Caco-2 (cell line): ENCODE results near the gene SDHB. TPM values are rescaled to one million over a fixed set of nuclear protein-coding genes. Genes with fewer than 3 reads are reported as not detected.

Source experiments
- BruUV-seq: library from RNA; stranded (reverse); fragments of 400-500 nt; replicated peaks from 2 replicates; lab custom pipeline; 2021; lab: Mats Ljungman, UMichigan
- CTCF ChIA-PET: fragments of 300-600 bp; sonication (Branson Sonifier 250); formaldehyde crosslinking; loops from one replicate; lab custom pipeline; 2022; ENCODE audit warnings: antibody characterized with exemption; lab: Charles Lee
- POLR2A ChIA-PET: fragments of 300-600 bp; sonication (Branson Sonifier 250); formaldehyde crosslinking; loops from one replicate; lab custom pipeline; 2022; ENCODE audit warnings: antibody characterized with exemption; lab: Charles Lee
- DNase-seq, 2 experiments: peaks; one replicate each; pipeline versions ENCODE4 v3.0.0 to v3.0.0-alpha.2; 2020 to 2022
- H3K27me3 ChIP-seq: replicated peaks from 2 replicates; pipeline ENCODE4 v1.6.0; 2011; ENCODE audit warnings: low read length; ENCODE audit not compliant: control insufficient read depth, insufficient read depth
- H3K36me3 ChIP-seq: 2 replicates; pipeline ENCODE4 v1.5.1; 2011; ENCODE audit warnings: low read length; ENCODE audit not compliant: control insufficient read depth, insufficient read depth
- H3K4me1 ChIP-seq: fragments of 250-450 bp; sonication (Bioruptor Pico); 2 replicates; pipeline ENCODE4 v1.5.1; 2020; ENCODE audit warnings: mild to moderate bottlenecking
- H3K4me3 ChIP-seq: 2 replicates; pipeline ENCODE4 v1.5.1; 2011; ENCODE audit warnings: low read depth, mild to moderate bottlenecking, control low read depth, low read length
- H3K9me3 ChIP-seq: fragments of 250-450 bp; sonication (Bioruptor Pico); 2 replicates; pipeline ENCODE4 v1.5.1; 2020; ENCODE audit warnings: mild to moderate bottlenecking, moderate library complexity
- H3K27ac Mint-ChIP-seq: one replicate; pipeline ENCODE4 v1.8.0; 2022; ENCODE audit warnings: mixed read lengths; ENCODE audit not compliant: unreplicated experiment
- H3K27me3 Mint-ChIP-seq: one replicate; pipeline ENCODE4 v1.8.0; 2022; ENCODE audit warnings: mixed read lengths; ENCODE audit not compliant: insufficient read depth, unreplicated experiment
- H3K36me3 Mint-ChIP-seq: one replicate; pipeline ENCODE4 v1.8.0; 2022; ENCODE audit warnings: mild to moderate bottlenecking, mixed read lengths; ENCODE audit not compliant: insufficient read depth, unreplicated experiment
- H3K4me1 Mint-ChIP-seq: one replicate; pipeline ENCODE4 v1.8.0; 2022; ENCODE audit warnings: low read depth, mixed read lengths; ENCODE audit not compliant: unreplicated experiment
- H3K4me3 Mint-ChIP-seq: one replicate; pipeline ENCODE4 v1.8.0; 2022; ENCODE audit warnings: mild to moderate bottlenecking, moderate library complexity, mixed read lengths; ENCODE audit not compliant: unreplicated experiment
- H3K9me3 Mint-ChIP-seq: one replicate; pipeline ENCODE4 v1.8.0; 2022; ENCODE audit warnings: mixed read lengths; ENCODE audit not compliant: unreplicated experiment
- CTCF ChIP-seq, 2 experiments: fragments of 200-600 bp in 1 of 2; IDR thresholded peaks; 1 replicate in 1 of 2; 2 replicates in 1 of 2; pipeline versions ENCODE4 v1.5.1 to v1.8.0; 2011 to 2022; ENCODE audit warnings: antibody characterized with exemption in 1 of 2, control low read depth in 1 of 2, inconsistent platforms in 1 of 2, low read depth in 1 of 2, low read length in 1 of 2, mild to moderate bottlenecking in 1 of 2, moderate library complexity in 1 of 2; ENCODE audit not compliant: insufficient read depth in 1 of 2, severe bottlenecking in 1 of 2, unreplicated experiment in 1 of 2
- intact Hi-C: fragments of 100-400 bp; cut with micrococcal nuclease; formaldehyde crosslinking; loops from one replicate; pipeline ENCODE4 v1.10.0; 2022; ENCODE audit not compliant: unreplicated experiment
- total RNA-seq: library from RNA; stranded (reverse); gene quantifications from 2 replicates; pipeline ENCODE4 v1.2.3, GENCODE V29; 2022

Gene SDHB
- total RNA-seq, 1 experiment from 2014 or later: 91.5 TPM

GRCh38 chr1:17089506-17089905 is 35.7 kb upstream of the SDHB start:
- Mint-ChIP-seq H3K27ac (no peak overlapping the region), H3K9me3 (no peaks in the 10 kb centered on the region), H3K36me3 (no peaks in the 10 kb centered on the region), H3K4me1 (no peaks in the 10 kb centered on the region), H3K4me3 (no peak overlapping the region), H3K27me3 (no peaks in the 10 kb centered on the region)
- POLR2A ChIA-PET: no interaction called here
- no TSS peak for BruUV-seq
- DNase-seq: no peak
- Histone ChIP-seq H3K27me3 (no peaks in the 10 kb centered on the region), H3K4me1 (no peaks in the 10 kb centered on the region), H3K9me3 (no peaks in the 10 kb centered on the region), H3K36me3 (no peaks in the 10 kb centered on the region), H3K4me3 (no peak overlapping the region)
- intact Hi-C loops: no loop called here
- CTCF ChIA-PET: no interaction called here
- no peak for TF ChIP-seq CTCF (IDR thresholded peaks at IDR 0.05; ENCODE audit: insufficient read depth in 1 of 2, low read depth in 1 of 2, low read length in 1 of 2, severe bottlenecking in 1 of 2, unreplicated experiment in 1 of 2)

GRCh38 chr1:17086751-17087150 is 32.9 kb upstream of the SDHB start:
- intact Hi-C loops: no loop called here
- H3K4me1 ChIP-seq: no peaks in the 10 kb centered on the region
- H3K9me3 Mint-ChIP-seq: no peaks in the 10 kb centered on the region
- H3K36me3 ChIP-seq: no peaks in the 10 kb centered on the region
- H3K27me3 ChIP-seq: no peaks in the 10 kb centered on the region
- ChIA-PET CTCF (no interaction called here), POLR2A (no interaction called here)
- no peaks in the 10 kb centered on the region for H3K27me3 Mint-ChIP-seq
- no peaks in the 10 kb centered on the region for H3K4me1 Mint-ChIP-seq
- no peak for DNase-seq
- BruUV-seq: no TSS peak
- no peaks in the 10 kb centered on the region for H3K9me3 ChIP-seq
- no peak overlapping the region for H3K27ac Mint-ChIP-seq
- H3K36me3 Mint-ChIP-seq: no peaks in the 10 kb centered on the region
- no peak overlapping the region for H3K4me3 Mint-ChIP-seq
- H3K4me3 ChIP-seq: no peak overlapping the region
- no peak for TF ChIP-seq CTCF (IDR thresholded peaks at IDR 0.05; ENCODE audit: insufficient read depth in 1 of 2, low read depth in 1 of 2, low read length in 1 of 2, severe bottlenecking in 1 of 2, unreplicated experiment in 1 of 2)

- H3K4me1 ChIP-seq: no peaks in the 10 kb centered on the region
- CTCF ChIA-PET: no interaction called here
- intact Hi-C loops: no loop called here
- no peak for DNase-seq
- no peaks in the 10 kb centered on the region for H3K36me3 ChIP-seq
- POLR2A ChIA-PET: no interaction called here
- no TSS peak for BruUV-seq
- H3K9me3 ChIP-seq: no peaks in the 10 kb centered on the region
- H3K4me3 ChIP-seq: no peak overlapping the region
- H3K36me3 Mint-ChIP-seq: no peaks in the 10 kb centered on the region
- no peak for TF ChIP-seq CTCF (IDR thresholded peaks at IDR 0.05; ENCODE audit: insufficient read depth in 1 of 2, low read depth in 1 of 2, low read length in 1 of 2, severe bottlenecking in 1 of 2, unreplicated experiment in 1 of 2)
- H3K27me3 Mint-ChIP-seq: no peaks in the 10 kb centered on the region
- no peaks in the 10 kb centered on the region for H3K9me3 Mint-ChIP-seq
- no peak overlapping the region for H3K27ac Mint-ChIP-seq
- H3K4me1 Mint-ChIP-seq: no peaks in the 10 kb centered on the region
- H3K4me3 Mint-ChIP-seq: no peak overlapping the region
- no peaks in the 10 kb centered on the region for H3K27me3 ChIP-seq
Observed at GRCh38 chr1:17084787-17085186, 31.0 kb upstream of the SDHB start.
